HG02623 (cell line): ENCODE measurements around the gene MGRN1.

Experiments
- ATAC-seq: cut with Tn5 transposase; IDR thresholded peaks from one replicate; pipeline ENCODE4 v1.9.1; 2021; ENCODE audit warnings: moderate library complexity; ENCODE audit not compliant: unreplicated experiment

Gene MGRN1

DNA sequence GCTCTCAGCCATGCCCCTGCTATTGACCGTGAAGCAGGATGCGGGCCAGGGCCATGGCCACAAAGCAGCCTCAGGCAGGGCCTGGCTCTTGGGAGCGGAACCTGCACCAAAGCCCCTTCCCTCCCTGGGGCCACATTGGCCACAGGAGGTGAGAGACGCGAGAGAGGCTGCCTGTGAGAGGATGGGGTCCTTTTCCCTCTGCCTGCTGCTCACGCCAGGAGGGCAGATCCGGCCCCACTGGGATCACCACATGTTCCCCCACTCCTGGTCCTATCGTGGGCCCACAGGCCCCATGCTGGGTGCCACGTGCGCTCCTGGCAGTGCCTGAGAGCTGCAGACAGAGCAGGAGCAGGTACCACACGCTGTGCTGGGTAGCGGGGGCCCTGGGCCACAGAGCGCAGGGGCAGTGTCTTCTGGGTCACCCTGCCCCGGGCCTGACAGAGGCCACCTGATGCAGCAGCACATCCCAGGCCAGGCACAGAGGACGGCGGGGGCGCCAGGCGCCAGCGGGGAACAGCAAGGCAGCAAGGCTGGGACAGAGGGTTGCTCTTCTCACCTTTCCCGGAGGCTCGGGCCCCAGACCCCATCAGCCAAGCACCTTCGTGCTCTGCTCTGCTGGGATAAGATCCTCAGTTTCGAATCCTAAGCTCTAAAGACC, 59.6 kb downstream of the MGRN1 start:
- ATAC-seq: no peak

DNA sequence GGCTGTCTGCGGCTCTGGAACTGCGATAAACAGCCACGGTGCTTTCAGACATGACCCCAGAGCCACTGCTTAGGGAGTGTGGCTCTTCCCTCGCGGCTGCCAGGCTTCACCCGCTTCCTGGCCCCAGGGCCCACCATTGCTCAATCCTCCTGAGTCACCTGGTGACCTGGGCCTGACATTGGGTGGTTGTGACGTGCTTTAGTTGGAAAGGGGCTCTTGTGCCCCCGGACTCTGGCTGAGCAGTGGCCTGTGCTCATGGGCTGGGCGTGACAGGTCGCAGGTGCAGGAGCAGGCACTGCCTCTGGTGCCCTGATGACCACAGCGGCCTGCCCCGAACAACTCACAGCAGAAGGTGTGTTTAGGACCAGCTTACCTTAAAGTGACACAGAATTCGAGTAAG, 60.1 kb downstream of the MGRN1 start:
- ATAC-seq: no peak

DNA sequence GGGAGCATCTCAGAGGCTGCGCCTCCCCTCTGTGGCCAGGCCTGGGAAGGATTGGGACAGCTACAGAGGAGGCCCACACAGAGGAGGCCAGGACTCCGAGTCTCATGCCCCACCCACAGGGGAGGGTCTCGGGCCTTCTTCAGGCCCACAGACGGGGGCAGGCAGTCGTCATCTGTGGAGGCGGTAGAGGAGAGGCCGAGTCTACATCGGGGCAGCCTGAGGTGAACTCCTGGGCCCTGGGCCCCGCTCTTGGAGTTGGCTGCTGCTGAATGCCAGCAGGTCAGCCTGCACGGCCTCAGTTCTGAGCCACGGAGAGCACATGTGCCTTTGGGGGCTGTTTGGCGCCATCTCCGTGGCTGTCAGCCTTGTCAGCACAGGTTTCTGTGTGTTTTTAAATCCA, 60.7 kb downstream of the MGRN1 start:
- no peak for ATAC-seq

DNA sequence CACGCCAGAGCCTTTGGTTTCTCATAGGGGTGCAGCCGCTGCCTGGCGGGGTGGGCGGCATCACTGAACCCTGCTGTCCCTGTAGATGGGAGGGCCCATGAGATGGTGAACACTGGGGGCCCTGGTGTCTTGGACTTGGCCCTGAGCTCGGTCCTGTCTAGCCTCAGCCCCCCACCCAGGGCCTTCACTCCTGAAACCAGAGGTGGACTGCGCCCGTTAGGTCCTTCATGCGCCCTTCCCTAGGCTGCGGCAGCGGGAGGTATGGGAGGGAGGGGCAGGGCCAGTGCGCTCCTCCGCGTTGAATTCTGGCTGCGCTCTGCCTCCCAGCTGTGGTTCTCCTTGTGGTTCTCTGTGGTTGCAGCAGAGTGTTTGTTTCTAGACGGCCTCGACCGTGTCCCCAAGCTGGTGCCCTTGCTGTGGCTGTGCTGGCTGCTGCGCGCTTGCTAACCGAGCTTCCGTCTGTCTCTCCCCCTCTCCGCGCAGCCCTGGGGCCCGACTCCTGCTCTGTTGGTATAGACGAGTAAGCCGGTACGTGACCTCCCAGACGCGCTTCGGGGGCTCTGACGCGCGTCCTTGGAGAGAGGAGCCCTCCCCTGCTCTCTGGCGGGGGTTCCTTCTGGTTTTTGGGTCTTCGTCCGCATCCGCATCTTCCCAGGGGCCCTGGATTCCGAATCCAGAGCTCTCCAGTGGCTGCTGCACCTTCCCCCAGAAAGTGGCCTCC, 61.3 kb downstream of the MGRN1 start:
- no peak for ATAC-seq

DNA sequence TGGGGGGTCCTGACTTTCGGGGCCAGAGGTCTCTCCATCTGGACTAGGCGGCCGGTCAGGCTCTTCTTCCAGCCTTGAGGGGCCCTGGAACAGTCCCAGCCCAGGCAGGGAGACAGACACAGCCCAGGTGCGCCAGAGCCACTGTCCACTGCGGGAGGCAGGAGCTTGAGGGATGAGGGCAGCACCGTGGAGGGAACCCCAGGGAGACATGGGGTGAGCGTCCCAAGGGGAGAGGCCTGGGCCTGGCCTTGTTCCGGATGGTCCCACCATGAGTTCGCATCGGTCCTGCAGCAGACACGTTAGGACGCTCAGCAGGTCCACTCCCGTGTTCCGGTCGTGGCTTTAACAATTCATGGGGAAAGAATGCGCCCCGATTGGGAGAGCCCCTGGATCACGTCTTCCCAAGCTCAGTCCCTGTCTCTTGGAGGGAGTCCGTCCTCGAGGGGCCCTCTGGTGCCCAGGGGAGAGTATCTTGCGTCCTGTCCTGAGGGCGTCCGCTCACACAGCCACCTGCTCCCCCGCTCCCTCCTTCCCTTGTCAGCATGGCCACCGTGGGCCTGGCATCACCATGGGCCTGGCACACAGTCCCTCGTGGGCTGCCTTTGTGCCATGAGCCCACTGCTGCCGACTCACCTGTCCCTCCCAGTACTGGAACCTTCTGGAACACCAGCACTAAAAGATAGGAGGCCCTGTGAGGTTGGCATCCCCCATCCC, 62.0 kb downstream of the MGRN1 start:
- ATAC-seq: no peak

DNA sequence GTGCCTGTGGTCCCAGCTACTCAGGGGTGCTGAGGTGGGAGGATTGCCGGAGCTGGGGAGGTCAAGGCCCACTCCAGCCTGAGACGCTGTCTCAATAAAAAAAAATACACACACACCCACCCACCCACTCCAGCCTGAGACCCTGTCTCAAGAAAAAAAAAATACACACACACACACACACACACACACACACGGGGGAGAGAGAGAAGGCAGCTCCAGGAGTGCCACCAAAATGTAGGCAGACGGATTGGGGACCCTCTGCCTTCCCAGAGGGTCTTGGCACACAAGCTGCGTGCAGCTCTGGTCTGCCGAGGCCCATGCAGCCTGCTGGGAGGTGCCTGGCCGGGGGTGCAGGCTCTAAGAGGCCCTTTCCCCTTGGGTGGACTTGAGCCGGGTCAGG, 62.8 kb downstream of the MGRN1 start:
- ATAC-seq: no peak

DNA sequence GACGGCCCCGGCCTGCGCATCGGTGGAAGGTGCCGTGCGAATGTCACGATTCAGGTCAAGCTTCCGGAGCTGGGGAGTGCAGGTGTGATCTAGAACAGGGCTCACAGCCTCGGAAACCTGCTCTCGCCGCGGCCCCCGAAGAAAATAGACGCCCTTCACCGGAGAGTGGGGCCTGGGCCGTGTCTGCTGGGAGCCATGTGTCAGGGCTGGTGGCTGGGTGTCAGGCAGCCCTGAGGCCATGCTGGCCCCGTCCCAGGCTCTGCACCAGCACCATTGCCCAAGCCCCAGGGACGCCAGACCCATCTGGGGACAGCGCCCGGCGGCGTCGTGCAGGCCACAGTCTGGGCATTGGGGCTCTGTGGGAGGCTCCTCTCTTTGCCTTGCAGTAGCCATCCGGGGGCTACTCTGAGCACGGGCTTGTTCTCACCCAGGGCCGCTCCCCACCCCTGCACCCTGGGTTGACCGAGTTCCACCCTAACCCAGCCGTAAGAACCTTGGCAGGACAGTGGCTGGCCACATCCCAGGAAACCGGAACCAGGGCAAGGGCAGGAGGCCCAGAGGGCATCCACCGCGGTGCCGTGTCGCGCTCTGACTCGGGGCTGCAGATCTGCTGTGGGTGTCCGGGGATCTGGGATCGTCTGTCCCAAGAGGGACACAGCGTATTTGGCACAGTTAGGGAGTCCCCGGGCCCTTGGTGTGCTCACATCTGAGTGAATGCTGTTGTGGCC, 63.5 kb downstream of the MGRN1 start:
- no peak for ATAC-seq

DNA sequence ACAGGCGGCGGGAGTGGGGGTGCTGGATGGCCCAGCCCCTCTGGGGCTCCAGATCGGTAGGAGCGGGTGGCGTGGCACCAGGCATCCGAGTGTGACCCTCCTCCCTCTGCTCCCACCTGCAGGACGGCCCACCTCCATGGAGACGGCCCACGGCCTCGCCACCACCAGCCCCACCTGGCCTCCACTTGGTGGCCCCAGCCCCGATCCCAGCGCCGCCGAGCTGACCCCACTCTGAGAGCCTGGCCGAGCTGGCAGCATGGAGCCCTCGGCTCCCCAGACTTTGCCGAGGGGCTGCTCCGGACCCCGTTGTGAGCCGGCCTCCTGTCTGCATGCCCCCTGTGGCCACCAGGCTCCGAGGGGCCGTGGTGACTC, 64.0 kb downstream of the MGRN1 start:
- ATAC-seq: no peak

DNA sequence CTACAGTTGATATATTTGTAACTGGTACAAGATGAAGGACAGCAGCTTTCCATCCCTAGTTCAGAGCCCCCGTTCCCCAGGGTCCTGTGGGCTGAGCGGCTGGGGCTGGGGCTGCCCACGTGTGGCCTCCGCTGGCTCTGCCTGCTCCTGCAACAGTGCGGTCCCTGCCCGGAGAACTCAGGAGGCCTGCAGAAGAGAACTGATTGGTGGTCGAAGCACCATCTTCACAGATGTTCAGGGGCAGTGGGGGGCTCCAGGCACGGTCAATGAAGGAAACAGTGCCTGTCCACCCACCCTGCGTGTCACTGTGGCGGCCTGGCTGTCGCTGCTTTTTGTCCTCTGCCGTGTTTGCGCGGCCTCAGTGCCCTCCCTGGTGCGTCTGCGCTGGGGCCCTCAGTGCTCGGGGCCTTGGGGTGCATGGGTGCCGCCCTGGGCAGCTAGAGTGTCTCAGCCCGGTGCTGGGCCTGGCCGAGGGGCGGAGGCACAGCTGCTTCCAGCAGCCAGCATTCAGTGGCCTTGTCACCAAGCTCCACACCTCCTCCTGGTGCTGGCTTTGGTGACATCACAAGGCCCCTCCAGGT, 64.6 kb downstream of the MGRN1 start:
- ATAC-seq: no peak

DNA sequence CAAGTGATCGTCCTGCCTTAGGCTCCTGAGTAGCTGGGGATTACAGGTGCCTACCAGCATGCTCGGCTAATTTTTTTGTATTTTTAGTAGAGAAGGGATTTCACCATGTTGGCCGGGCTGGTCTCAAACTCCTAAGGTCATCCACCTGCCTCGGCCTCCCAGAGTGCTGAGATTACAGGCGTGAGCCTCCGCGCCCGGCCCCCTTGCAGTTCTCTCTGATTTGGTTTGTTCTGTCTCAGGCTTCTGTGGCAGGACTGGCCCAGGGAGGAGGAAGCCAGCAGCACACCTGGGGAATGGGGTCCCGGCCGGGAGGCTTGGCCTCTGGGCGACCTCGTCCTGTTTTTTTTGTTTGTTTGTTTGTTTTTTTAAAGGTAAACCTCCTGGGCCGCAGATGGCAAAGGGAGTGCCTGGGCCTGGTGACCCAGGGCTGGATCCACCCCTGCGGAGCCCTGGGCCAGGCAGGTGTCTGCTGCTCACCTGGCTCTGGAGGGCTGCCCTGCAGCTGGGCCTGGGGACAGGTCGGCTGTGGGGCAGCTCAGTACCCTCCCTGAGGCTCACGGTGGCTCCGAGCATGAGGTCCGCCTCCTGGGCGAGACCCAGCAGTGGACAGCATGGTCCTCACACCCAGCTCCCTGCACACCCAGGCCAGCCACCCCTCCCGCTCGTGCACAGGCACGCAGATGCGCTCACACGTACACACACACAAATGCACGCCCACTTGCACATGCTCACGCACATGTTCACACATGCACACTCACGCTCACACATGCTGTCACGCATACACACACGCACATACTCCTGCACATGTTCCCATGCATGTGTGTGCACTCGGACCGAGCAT, 65.5 kb downstream of the MGRN1 start:
- no peak for ATAC-seq

DNA sequence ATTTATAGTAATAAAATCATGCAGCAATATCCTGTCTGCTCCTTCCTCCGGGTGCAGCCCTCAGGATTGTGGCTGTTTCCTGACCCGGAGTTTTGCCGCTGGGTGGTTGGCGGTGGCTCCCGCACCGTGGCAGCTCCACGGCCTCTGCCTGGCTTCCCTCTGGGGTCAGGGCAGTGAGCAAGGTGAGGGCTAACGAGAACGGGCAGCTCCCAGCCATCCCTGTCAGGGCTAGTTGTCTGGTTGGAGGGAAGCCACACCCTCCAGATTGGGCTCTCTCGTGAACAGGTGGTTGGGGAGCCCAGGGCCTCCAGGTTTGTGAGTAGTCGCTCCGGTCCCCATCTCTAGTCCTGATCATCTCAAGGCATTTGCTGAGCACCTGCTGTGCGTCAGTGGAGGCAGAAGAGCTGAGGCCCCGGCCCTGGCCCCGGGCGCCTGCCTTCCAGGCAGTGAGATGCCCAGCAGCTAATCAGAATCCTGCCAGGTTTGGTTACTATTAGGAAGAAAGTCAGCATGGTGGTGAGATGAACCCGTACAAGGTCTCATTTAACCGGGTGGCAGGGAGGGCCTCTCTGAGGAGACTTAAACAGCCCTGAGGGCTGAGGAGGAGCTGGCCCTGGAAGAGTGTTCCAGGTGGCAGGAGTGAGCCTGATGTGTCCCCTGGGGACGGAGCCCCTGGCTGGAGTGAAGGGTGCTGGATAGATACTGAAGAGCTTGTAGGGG, 66.5 kb downstream of the MGRN1 start:
- ATAC-seq: no peak

DNA sequence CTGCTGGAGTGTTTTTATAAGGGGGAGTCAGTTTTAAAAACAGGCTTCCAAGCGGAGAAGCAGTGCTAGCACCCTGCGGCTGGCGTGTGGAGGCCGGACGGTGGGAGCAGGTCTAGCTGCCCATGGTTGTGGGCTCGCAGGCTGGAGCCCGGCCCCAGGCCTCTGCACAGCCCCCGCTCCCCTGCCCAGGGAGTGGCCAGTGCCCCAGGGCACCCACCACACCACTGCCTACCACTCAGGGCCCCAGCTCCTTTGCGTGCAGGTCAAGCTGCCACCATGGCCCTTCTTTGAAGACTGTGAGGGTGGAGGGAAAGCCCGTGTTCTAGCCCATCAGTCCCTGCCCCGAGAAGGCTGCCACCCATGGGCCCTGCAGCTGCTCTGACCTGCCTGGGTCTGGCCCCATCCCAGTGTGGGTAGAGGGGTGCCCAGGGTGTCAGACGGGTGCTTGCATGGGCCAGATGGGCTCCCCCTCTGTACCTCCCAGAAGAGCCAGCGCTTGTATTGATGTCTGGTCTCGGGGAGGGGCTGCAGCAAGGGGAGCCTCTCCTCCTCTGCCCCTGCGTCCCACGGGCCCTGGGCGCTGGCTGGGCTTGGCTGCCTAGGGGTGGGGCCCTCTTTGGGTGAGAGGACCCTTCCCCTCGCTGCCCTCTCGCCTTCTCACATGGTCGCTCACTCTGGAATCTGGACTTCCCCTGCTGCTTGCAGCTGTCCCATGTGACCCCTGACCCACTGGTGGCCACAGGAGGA, 67.2 kb downstream of the MGRN1 start:
- no peak for ATAC-seq

DNA sequence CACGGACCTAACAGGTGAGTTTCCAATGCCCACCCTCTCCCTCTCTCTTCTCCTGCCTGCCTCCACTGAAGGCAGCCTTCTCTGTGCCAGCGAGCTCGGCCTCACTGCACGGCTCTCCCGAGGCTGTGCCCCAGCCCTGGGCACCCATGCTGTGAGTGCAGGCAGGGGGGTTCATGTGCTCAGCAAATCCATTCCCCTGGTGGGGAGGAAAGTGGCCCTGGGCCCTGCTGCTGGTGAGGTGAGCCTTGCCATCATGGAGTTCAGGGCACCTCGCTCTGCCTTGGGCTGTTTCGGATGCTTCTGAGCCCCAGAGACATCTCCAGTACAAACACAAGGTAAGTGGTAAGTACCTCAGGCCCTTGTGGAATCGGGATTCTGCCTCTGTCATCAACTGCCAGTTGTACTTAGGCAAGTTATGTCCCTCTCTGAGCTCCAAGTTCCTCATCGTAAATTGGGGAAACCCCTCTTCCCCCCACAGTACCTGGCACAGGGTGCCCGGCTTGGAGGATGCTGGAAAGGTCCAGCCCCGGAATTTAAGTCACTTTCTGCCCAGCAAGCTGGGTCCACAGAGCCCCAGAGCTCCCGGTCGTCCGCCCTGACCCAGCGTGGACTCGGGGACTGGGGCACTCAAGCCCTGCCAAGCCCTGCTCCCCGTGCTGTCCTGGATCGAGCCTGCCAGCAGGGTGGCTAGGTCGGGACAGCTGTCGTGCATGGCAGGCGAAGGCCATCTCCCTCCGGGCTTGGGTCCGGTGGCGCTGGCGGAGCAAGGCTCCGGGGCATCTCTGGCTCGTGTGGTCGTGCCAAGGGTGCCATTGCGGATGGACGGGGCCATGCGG, 68.1 kb downstream of the MGRN1 start:
- peak; percentile 5 for ATAC-seq

DNA sequence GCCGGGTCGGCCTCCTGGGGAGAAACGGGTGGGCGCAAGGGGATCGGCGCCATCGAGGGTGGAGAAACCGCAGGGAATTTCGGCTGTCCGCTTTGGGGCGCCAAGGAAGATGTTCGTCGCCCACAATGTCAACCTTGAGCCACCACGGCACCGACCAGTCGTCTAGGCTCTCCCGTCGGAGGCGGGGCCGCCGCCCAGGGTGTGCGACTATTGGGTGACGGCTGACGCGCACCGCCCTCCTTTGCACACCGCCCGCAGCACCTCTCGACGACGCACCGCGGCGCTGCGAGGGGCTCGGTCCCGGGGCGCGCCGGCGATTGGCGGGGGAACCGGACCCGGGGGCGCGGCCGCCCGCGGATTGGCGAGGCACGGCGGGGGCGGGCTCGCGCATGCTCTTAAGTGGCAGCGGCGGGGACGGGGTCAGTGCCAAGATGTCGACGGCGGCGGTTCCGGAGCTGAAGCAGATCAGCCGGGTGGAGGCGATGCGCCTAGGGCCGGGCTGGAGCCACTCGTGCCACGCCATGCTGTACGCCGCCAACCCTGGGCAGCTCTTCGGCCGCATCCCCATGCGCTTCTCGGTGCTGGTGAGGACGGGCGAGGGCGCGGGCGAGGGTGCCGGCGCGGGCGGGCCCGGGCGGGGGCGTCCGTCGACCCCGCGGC, 68.8 kb downstream of the MGRN1 start, which contains the start of gene NUDT16L1:
Gene NUDT16L1 (plus strand): TSS at position 267 of the 660 bp plus-strand sequence. CDS start 165 bp downstream, at position 432.
- peak; percentile 92 for ATAC-seq

DNA sequence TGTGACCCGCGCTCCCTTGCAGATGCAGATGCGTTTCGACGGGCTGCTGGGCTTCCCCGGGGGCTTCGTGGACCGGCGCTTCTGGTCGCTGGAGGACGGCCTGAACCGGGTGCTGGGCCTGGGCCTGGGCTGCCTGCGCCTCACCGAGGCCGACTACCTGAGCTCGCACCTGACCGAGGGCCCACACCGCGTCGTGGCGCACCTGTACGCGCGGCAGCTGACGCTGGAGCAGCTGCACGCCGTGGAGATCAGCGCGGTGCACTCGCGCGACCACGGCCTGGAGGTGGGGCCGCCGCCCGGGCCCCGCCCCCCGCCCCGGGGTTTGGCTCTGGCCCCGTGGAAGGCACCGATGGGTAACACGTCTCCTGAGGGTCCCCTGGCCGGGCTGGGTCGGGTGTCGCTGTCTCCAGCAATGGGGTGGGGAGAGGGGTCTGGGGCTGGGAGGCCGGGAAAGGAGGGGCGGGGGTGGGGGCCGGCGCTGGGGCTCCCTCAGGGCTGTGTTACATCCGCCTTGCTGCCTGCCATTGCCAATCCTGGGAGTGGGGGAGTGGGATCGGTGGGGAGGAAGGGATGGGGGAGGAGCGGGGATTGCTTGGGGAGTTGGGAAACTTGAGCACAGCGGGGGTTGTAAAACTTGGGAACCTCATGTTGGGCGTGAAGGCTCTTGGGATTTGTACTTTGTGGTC, 69.5 kb downstream of the MGRN1 start:
- peak; percentile 6 for ATAC-seq

DNA sequence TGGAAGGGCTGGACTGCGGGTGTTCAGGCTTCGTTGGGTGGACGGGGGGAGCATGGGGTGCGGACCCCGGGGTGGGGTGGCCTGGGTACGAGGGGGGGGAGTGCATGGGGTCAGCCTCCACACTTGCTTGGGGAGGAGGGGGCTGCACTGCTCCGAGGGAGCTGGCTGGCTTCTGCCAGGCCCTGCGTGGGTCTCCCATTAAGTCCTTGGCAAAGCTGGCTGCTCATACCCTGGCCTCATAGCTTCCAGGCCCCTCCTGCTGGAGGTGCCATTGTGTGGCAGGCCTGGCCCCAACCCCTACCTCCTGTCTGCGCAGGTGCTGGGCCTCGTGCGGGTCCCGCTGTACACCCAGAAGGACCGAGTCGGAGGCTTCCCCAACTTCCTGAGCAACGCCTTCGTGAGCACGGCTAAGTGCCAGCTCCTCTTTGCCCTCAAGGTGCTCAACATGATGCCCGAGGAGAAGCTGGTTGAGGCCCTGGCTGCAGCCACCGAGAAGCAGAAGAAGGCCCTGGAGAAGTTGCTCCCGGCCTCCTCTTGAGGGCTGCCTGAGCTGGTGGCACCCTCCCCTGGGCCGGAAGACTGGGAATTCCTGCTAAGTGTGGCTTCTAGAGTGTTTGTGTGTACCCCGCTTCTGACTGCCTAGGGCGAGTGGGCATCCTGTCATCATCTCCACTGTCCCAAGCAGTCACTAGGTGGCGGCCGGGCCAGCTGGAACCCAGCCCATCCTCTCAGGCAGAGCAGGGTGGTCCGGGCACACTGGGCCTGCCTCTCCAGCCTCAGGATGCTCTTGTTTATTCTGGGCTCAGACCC, 70.2 kb downstream of the MGRN1 start:
- ATAC-seq: no peak
